ENCODE data around the gene ELMO3. TPM values are rescaled to one million over a fixed set of nuclear protein-coding genes. Genes with fewer than 3 reads are reported as not detected.

The ELMO3 gene
- total RNA-seq, 1 experiment from 2014 or later, result 0.48 TPM

DNA sequence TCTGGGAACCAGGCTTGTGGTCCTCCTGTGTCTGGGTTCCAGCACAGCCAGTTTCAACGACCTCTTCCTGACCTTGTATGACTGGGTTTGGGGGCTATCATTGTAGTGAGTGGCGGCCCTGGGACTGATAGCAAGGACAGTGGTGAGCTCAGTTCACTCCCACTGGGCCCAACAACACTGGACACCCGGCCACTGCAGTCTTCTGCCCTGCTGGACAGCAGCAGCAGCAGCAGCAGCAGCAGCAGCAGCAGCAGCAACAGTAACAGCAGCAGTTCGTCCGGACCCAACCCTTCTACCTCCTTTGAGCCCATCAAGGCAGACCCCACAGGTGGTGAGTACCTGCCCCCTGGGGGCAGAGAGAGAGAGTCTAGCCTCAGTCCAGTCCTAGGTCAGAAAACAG is 3.3 kb upstream of the ELMO3 start:
- no peak for DNase-seq (ENCODE audit: low read depth)

DNA sequence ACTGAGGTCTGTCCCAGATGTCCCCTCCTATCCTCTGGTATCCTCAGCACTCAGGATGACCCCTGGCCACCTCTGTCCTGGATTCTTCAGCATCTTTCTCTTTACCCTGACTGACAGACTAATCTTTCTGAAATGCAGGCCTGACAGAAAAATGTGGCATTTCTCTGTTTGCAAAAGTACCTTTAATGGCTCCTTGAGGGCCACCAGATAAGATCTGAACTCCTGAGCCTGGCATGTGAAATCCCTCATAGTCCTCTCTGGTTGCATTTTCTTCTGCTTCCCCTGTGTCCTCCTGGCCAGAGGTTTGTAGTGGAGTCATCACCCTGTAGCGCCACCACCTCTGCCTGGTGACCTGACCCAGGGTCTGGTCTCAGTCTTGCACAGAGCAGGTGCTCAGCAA is 2.0 kb upstream of the ELMO3 start:
- no peak for DNase-seq (ENCODE audit: low read depth)

- DNase-seq (ENCODE audit: low read depth), result no peak
Observed at GRCh38 chr16:67197704-67198103, 1.2 kb upstream of the ELMO3 start.

DNA sequence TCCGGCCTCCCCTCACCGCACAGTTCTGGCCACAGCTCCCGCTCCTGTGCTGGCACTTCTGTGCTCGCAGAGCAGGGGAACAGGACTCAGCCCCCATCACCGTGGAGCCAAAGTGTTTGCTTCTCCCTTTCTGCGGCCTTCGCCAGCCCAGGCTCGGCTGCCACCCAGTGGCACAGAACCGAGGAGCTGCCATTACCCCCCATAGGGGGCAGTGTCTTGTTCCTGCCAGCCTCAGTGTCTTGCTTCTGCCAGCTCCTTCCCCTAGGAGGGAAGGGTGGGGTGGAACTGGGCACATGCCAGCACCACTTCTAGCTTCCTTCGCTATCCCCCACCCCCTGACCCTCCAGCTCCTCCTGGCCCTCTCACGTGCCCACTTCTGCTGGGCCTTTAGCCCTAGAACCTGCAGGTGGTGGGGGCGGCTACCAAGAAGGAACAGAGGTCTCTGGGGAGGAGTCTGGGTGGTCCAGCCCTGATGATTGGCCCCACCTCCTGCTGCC is 645 bp upstream of the ELMO3 start:
- DNase-seq (ENCODE audit: low read depth), result no peak

GRCh38 chr16:67199808-67200198 is 872 bp downstream of the ELMO3 start:
- DNase-seq (ENCODE audit: low read depth), result no peak

DNA sequence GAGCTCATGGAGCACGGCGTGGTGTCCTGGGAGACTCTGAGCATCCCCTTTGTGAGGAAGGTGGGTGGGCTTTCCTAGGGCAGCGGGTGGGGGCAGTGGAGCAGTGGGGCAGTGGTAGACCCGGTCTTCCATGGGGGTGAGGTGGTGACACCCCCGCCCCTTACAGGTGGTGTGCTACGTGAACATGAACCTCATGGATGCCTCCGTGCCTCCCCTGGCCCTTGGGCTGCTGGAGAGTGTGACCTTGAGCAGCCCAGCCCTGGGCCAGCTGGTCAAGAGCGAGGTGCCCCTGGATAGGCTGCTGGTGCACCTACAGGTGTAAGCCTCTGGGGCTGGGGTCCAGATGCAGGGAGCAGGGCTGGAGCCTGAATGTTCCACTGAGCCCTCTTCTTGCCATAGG is 1.6 kb downstream of the ELMO3 start:
- DNase-seq (ENCODE audit: low read depth), result no peak

DNA sequence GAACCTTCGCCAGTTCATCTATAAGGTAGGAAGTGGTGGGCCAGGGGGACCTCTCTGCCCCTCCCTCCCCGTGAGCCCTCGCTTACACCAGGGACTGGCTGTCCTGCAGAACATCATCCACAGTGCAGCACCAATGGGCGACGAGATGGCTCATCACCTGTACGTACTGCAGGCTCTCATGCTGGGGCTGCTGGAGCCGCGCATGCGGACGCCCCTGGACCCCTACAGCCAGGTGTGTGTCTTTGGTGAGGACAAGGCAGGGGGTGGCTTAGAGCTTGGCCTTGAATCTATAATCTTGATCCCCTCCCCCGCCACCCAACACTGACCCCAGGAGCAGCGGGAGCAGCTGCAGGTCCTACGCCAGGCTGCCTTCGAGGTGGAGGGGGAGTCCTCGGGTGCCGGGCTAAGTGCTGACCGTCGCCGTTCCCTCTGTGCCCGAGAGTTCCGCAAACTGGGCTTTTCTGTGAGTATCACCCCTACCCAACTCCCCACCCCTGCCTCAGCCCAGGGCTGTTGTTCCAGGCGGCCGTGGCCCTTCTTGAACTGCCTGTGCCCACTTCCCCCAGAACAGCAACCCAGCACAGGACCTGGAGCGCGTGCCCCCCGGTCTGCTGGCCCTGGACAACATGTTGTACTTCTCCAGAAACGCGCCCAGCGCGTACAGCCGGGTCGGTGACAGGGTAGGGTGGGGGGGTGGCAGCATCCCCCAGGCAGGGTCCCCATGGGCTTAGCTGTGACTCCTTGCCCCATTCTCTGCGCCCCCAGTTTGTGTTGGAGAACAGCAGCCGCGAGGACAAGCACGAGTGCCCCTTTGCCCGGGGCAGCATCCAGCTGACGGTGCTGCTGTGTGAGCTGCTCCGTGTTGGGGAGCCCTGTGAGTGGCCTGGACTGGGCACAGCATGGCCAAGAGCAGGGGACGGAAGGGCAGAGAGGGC is 2.7 kb downstream of the ELMO3 start:
- DNase-seq (ENCODE audit: low read depth), result no peak

- no peak for DNase-seq (ENCODE audit: low read depth)
Observed at GRCh38 chr16:67202426-67202825, 3.5 kb downstream of the ELMO3 start.

- DNase-seq (ENCODE audit: low read depth), result no peak
Observed at GRCh38 chr16:67202956-67203493, 4.1 kb downstream of the ELMO3 start.

- DNase-seq (ENCODE audit: low read depth), result no peak
Observed at GRCh38 chr16:67204076-67204475, 5.1 kb downstream of the ELMO3 start.

DNA sequence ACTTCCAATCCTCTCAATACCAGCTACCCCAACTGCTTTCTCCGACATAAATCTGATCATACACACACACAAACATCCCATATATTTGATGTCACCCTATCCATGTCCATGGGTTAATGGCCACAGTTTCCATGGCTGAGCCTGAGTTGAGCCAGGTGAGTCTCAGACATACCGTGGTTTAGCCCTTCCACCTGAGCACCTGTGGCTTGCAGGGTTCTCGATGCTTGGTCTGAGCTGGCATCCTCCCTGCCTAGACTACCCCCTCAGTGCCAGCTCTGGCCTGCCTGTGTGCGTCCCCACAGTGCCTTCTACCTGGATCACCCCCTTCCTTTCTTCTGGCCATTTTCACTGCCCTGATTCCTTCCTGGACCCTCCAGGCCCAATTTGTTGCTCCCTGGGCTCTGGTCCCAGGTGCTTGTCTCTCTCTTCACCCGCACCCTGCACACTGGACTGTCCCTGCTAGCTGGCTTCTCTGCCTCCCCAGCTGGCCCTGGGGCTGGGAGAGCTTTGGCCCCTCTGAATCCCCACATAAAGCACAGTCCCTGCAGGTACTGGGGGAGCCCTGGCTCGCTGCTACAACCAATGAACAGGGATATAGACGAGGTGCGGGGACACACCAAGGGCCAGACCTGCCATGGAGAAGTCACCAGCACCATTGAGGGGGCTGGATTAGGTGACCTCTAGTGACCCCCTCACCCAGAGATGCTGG is 7.4 kb downstream of the ELMO3 start:
- DNase-seq (ENCODE audit: low read depth), result no peak

DNA sequence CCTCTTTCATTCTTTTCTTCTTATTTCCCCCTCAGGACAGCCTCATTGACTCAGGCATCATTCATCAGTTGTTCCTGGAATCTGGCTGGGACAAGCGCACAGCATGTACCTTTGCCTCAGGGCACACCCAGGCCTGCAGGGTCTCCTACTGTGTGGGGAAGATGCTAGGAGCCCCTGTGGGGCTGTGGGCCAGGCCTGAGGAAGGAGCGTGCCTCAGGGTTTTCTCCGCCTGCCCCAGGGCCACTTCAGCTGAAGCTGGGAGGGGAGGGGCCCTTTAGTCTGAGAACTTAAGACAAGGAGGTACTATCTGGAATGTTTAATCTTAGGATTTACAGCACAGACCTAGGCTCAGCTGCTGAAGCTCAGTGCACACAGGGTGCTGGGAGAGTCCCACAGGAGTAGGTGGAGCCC is 7.9 kb downstream of the ELMO3 start:
- DNase-seq (ENCODE audit: low read depth), result peak; percentile 24

DNA sequence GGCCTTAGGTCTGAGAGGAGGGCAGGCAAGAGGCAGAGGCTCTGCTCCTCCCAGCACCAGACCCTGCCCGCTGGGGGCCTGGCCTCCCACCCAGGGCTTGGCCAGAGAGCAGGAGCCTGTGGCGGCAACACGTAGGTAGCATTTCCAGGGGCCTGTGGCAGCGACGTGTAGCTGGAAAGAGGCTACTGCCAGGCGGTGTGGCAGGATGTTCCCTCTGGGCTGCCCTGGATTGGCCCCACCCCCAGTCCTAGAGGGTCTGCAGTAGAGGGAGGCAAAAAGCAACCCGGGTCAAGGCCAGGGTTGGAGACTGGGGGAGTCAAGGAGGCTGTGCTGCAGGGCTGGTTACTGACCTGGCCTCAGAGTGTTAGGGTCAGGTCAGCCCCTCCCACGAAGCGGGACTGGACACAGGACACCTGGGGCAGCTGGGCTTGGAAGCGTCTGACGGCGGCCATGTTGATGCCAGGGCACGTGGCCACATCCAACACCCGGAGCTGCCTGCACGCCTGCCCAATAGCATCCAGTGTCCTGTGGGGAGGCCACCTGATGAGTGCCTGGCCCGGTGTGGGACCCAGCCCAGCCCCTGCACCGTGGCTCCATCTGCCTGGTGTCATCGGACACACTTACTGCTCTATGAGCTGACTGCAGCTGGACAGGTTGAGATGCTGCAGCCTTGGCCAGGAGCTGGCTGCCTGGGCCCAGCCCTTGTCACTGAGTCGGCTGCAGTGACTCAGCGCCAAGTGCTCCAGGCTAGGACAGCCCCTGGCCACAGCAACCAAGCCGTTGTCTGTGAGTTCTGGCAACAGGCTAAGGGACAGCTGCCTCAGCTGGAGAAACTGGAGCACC is 8.5 kb downstream of the ELMO3 start:
- peak; percentile 86 for DNase-seq (ENCODE audit: low read depth)

- no peak for DNase-seq (ENCODE audit: low read depth)
Observed at GRCh38 chr16:67208154-67208896, 9.4 kb downstream of the ELMO3 start.

DNA sequence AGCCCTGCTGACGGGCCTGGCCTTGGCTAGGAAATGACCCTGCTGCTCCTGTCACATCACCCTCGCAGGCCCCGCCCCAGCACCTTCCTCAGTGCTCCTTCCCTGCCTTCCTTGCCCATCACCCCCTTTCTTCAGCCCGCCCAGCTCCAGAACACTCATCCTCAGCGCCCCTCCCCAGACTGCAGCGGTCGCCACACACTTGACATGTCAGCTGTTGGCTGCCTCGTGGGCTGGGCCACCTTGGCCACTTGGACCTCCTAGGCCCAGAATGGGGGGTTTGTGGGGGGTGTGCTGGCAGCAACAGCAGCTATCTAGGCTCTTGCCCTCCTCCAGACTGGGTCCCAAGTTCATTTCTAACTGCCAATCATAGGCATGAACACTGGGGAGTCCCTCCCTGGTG is 10.6 kb downstream of the ELMO3 start:
- no peak for DNase-seq (ENCODE audit: low read depth)

- no peak for DNase-seq (ENCODE audit: low read depth)
Observed at GRCh38 chr16:67210069-67210937, 11.4 kb downstream of the ELMO3 start.

GRCh38 chr16:67211674-67212073 is 12.7 kb downstream of the ELMO3 start:
- no peak for DNase-seq (ENCODE audit: low read depth)

- DNase-seq (ENCODE audit: low read depth), result no peak
Observed at GRCh38 chr16:67212766-67213165, 13.8 kb downstream of the ELMO3 start.

DNA sequence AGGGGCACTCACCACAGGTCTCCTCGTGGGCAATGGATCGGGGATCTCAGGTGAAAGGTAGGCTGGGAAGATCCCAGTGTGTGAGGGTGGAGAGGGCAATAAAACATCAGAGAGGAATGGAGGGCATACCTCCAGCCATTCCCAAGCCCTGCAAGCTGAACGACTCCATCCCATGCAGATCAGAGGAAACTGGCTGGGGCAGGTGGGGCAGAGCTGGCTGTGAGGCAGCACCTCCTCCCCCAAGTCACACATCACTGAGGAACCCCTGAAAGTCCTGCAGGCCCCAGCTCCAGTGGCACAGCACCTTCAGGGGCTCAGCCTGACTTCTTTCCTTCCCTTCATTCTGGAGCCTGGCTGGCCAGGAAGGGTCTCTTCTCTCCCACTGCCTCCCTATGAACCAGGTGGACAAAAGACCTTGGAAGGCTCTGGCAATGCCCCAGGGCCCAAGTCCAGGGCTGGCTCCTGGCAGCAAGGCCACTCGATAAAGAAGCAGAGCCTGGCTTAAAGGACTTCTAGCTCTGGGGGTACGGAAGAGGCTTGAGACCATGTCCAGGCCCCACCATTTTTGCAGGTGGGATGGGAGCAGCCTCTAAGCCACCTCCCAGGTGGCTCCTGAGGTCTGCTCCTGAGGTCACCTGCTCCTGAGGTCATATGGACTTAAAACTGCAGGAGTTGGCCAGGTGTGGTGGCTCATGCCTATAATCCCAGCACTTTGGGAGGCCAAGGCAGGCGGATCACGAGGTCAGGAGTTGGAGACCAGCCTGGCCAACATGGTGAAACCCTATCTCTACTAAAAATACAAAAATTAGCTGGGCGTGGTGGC is 14.5 kb downstream of the ELMO3 start:
- no peak for DNase-seq (ENCODE audit: low read depth)

All from RPMI7951 (cell line).